Measurements from ENCODE around the gene UBC. TPM values are rescaled to one million over a fixed set of nuclear protein-coding genes. Genes with fewer than 3 reads are reported as not detected.
"Not testable (repeated sequence)": the region's sequence is repeated elsewhere in the genome, so short reads cannot be mapped to it uniquely, and the experiment has no call there.

UBC gene
- total and polyA plus RNA-seq, 2 of the 4 experiments (the other 2 are of a cell fraction): 2,042 to 4,320 TPM

GRCh38 chr12:124912529-124913287 is 1.7 kb downstream of the UBC start:
- H2AK5ac ChIP-seq (ENCODE audit: low read depth, low read length); intact Hi-C loops (cut with micrococcal nuclease); H2AFZ ChIP-seq (replicated peaks; ENCODE audit: low read length, poor library complexity); DNase-seq; H4K5ac ChIP-seq (ENCODE audit: low read depth, low read length); H3K56ac ChIP-seq (ENCODE audit: extremely low read depth, insufficient read depth, low read length); H2BK15ac ChIP-seq (ENCODE audit: low read depth, low read length); H2BK120ac ChIP-seq (ENCODE audit: low read depth, low read length); H4K91ac ChIP-seq (ENCODE audit: insufficient read depth, low read depth, low read length); H3K4me1 ChIP-seq (ENCODE audit: control insufficient read depth, insufficient read depth, low read length); H3K4ac ChIP-seq (ENCODE audit: low read depth, low read length); H4K8ac ChIP-seq (ENCODE audit: low read depth in 2 of 2, low read length in 2 of 2); H3K27ac ChIP-seq (ENCODE audit: insufficient read depth, low read length); in situ Hi-C loops (cut with MboI; ENCODE audit: low sequenced_read_pairs); H3K23ac ChIP-seq (ENCODE audit: low read depth, low read length); H3K27me3 ChIP-seq (ENCODE audit: control insufficient read depth, insufficient read depth, low read length); CTCF ChIA-PET; H3K14ac ChIP-seq (replicated peaks; ENCODE audit: low read depth, low read length); H3K18ac ChIP-seq (ENCODE audit: low read depth, low read length); H3K9me3 ChIP-seq (ENCODE audit: control insufficient read depth, insufficient read depth, low read length); dilution Hi-C loops (cut with HindIII; ENCODE audit: low sequenced_read_pairs, unreplicated experiment); H2BK5ac ChIP-seq (ENCODE audit: low read depth, low read length, poor library complexity, severe bottlenecking); ATAC-seq (ENCODE audit: low read depth); H2AK9ac ChIP-seq (replicated peaks; ENCODE audit: low read depth, low read length, poor library complexity); H2BK20ac ChIP-seq (ENCODE audit: low read depth, low read length): not testable (repeated sequence)
- peaks cover 25% of the 10 kb centered on the region for H3K36me3 ChIP-seq (ENCODE audit: control insufficient read depth, insufficient read depth, low read length)
- peaks cover 15% of the 10 kb centered on the region for H3K9me1 ChIP-seq (ENCODE audit: insufficient read depth, low read length)
- peak overlapping the region; percentile 74 for H3K4me2 ChIP-seq (ENCODE audit: low read depth, low read length)
- H3K4me3 ChIP-seq (ENCODE audit: insufficient read depth, low read depth, low read length): peak overlapping the region; percentile 69
- peaks cover 7 to 24% of the 10 kb centered on the region in 2 experiments; a peak in 3 of 4 replicates for H3K79me1 ChIP-seq (ENCODE audit: low read depth in 1 of 2, low read length in 2 of 2)
- peak overlapping the region; percentile 7; the same call in 1 of the 2 replicates for H3K9ac ChIP-seq (ENCODE audit: low read depth, low read length)
- TSS peak; percentile 58 for BruUV-seq (replicated peaks)
- peaks cover 56% of the 10 kb centered on the region for H4K20me1 ChIP-seq (ENCODE audit: insufficient read depth, low read length)
- no CpG with 5 or more reads among the region's 21 CpGs for WGBS, 2 experiments (ENCODE audit: extremely low coverage in 2 of 2, insufficient read length in 1 of 2)
- POLR2A ChIA-PET (ENCODE audit: unreplicated experiment): interaction anchor here (0.6 kb wide), 1 partner anchor 270 kb away, joined by 5 read pairs; no protein-coding TSS in a partner anchor

- CTCF ChIA-PET: interaction anchor here (0.6 kb wide), 1 partner anchor 118 kb away, joined by 3 read pairs; no protein-coding TSS in a partner anchor
- in situ Hi-C loops (cut with MboI; ENCODE audit: low sequenced_read_pairs); H2AK5ac ChIP-seq (ENCODE audit: low read depth, low read length); H4K8ac ChIP-seq (ENCODE audit: low read depth in 2 of 2, low read length in 2 of 2); H3K4me1 ChIP-seq (ENCODE audit: control insufficient read depth, insufficient read depth, low read length); H2AK9ac ChIP-seq (replicated peaks; ENCODE audit: low read depth, low read length, poor library complexity); ATAC-seq (ENCODE audit: low read depth); H3K27me3 ChIP-seq (ENCODE audit: control insufficient read depth, insufficient read depth, low read length); H3K4ac ChIP-seq (ENCODE audit: low read depth, low read length); H2BK20ac ChIP-seq (ENCODE audit: low read depth, low read length); POLR2A ChIA-PET (ENCODE audit: unreplicated experiment); H3K18ac ChIP-seq (ENCODE audit: low read depth, low read length); H3K27ac ChIP-seq (ENCODE audit: insufficient read depth, low read length); H2BK5ac ChIP-seq (ENCODE audit: low read depth, low read length, poor library complexity, severe bottlenecking); BruUV-seq (replicated peaks); H3K9me3 ChIP-seq (ENCODE audit: control insufficient read depth, insufficient read depth, low read length); H2BK15ac ChIP-seq (ENCODE audit: low read depth, low read length); H4K91ac ChIP-seq (ENCODE audit: insufficient read depth, low read depth, low read length); H3K56ac ChIP-seq (ENCODE audit: extremely low read depth, insufficient read depth, low read length); H3K23ac ChIP-seq (ENCODE audit: low read depth, low read length); DNase-seq; dilution Hi-C loops (cut with HindIII; ENCODE audit: low sequenced_read_pairs, unreplicated experiment); H2AFZ ChIP-seq (replicated peaks; ENCODE audit: low read length, poor library complexity); H2BK120ac ChIP-seq (ENCODE audit: low read depth, low read length); H4K5ac ChIP-seq (ENCODE audit: low read depth, low read length); intact Hi-C loops (cut with micrococcal nuclease): not testable (repeated sequence)
- Histone ChIP-seq H3K14ac (replicated peaks; ENCODE audit: low read depth, low read length) (peak overlapping the region; percentile 19; the same call in 1 of the 2 replicates), H4K20me1 (ENCODE audit: insufficient read depth, low read length) (peaks cover 56% of the 10 kb centered on the region), H3K4me3 (ENCODE audit: insufficient read depth, low read depth, low read length) (peak overlapping the region; percentile 11; the same call in 1 of the 2 replicates), H3K36me3 (ENCODE audit: control insufficient read depth, insufficient read depth, low read length) (peaks cover 25% of the 10 kb centered on the region), H3K9ac (ENCODE audit: low read depth, low read length) (peak overlapping the region; percentile 37; the same call in 1 of the 2 replicates), H3K9me1 (ENCODE audit: insufficient read depth, low read length) (peaks cover 15% of the 10 kb centered on the region), H3K79me1 (ENCODE audit: low read depth in 1 of 2, low read length in 2 of 2) (peaks cover 7 to 25% of the 10 kb centered on the region in 2 experiments; a peak in 3 of 4 replicates), H3K4me2 (ENCODE audit: low read depth, low read length) (peak overlapping the region; percentile 66)
- no CpG with 5 or more reads among the region's 6 CpGs for WGBS, 2 experiments (ENCODE audit: extremely low coverage in 2 of 2, insufficient read length in 1 of 2)
These were observed 2.9 kb downstream of the UBC start for GRCh38 chr12:124911521-124911920.
